Mucosa of rectum (tissue), 2 donors: Measurements from ENCODE around the gene ALOX12B.
A peak's percentile ranks its signal among the peaks of the same experiment; 100 is the strongest.
"Not testable (repeated sequence)": the region's sequence is repeated elsewhere in the genome, so short reads cannot be mapped to it uniquely, and the experiment has no call there.

Source experiments
- H3K27ac ChIP-seq, 2 donors: one replicate each; pipeline ENCODE4 v1.7.0; 2013; ENCODE audit warnings: inconsistent platforms in 2 of 2, low read depth in 2 of 2, low read length in 2 of 2
- H3K27me3 ChIP-seq, 2 donors: one replicate each; pipeline ENCODE4 v1.7.0; 2013; ENCODE audit warnings: low read length in 2 of 2; ENCODE audit not compliant: control insufficient read depth in 2 of 2, insufficient read depth in 2 of 2
- H3K36me3 ChIP-seq, 2 donors: one replicate each; pipeline ENCODE4 v1.7.0; 2013; ENCODE audit warnings: low read length in 2 of 2; ENCODE audit not compliant: control insufficient read depth in 2 of 2, insufficient read depth in 2 of 2
- H3K4me1 ChIP-seq, 2 donors: one replicate each; pipeline ENCODE4 v1.7.0; 2013; ENCODE audit warnings: low read length in 2 of 2, mild to moderate bottlenecking in 1 of 2; ENCODE audit not compliant: control insufficient read depth in 2 of 2, insufficient read depth in 2 of 2
- H3K4me3 ChIP-seq, 2 donors: one replicate each; pipeline ENCODE4 v1.7.0; 2013; ENCODE audit warnings: low read length in 2 of 2
- H3K9ac ChIP-seq, 2 donors: one replicate each; pipeline ENCODE4 v1.7.0; 2013; ENCODE audit warnings: low read length in 2 of 2, low read depth in 1 of 2, mild to moderate bottlenecking in 1 of 2
- H3K9me3 ChIP-seq, 2 donors: one replicate each; pipeline ENCODE4 v1.7.0; 2013; ENCODE audit warnings: low read length in 2 of 2; ENCODE audit not compliant: control insufficient read depth in 2 of 2
- donor health status: healthy.
- donor health status: Normal muscosa, but diverticular disease.

ALOX12B gene

DNA sequence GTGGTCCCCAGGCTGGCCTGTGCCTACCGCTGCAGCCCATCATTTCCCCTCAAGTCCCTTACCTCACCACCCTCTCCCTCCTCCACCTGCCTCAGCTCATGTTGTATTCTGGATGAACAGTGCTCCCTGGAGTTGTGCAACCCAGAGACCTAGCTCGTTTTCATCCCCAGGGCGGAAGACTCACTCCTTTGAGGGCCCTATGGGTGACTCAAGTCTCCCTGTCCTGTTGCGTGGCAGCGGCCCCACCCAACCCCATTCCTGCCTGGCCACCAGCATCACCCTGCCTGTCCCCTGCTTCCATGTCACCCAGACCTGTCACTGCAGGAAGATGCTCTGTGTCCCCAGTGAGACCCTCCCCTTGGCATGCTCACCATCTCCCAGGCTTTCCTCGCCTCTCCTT is 3.3 kb downstream of the ALOX12B start:
- H3K9me3 ChIP-seq, result no peaks in the 10 kb centered on the region
- peaks cover 9 to 12% of the 10 kb centered on the region in 2 donors for H3K4me1 ChIP-seq
- H3K27me3 ChIP-seq, result peaks cover 0 to 4% of the 10 kb centered on the region in 2 donors
- H3K9ac ChIP-seq, result no peak overlapping the region
- H3K36me3 ChIP-seq, result no peaks in the 10 kb centered on the region
- no peak overlapping the region for H3K4me3 ChIP-seq
- no peak overlapping the region for H3K27ac ChIP-seq

DNA sequence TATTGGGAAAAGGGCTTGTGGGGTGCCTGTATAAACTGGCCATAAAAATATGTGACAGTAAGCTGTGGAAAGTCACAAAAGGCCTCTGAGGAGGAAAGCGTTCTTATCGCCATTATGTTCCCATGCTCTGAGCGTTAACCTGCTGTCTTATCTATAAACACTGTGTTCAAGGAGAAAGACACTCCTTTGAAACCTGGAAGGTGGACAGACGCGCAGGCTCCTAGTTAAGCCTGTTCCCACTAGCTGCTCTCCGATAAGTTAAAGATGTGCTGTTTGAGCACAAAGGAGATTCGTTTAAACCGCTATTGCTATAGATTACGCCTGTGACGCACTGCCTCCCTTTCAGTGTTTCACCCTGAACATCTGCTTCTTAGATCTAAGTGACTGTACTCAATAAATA is 5.2 kb downstream of the ALOX12B start:
- Histone ChIP-seq H3K4me3 (no peak overlapping the region), H3K9me3 (no peaks in the 10 kb centered on the region), H3K4me1 (peaks cover 11 to 14% of the 10 kb centered on the region in 2 donors), H3K9ac (no peak overlapping the region), H3K36me3 (no peaks in the 10 kb centered on the region), H3K27ac (no peak overlapping the region), H3K27me3 (peaks cover 0 to 4% of the 10 kb centered on the region in 2 donors)

DNA sequence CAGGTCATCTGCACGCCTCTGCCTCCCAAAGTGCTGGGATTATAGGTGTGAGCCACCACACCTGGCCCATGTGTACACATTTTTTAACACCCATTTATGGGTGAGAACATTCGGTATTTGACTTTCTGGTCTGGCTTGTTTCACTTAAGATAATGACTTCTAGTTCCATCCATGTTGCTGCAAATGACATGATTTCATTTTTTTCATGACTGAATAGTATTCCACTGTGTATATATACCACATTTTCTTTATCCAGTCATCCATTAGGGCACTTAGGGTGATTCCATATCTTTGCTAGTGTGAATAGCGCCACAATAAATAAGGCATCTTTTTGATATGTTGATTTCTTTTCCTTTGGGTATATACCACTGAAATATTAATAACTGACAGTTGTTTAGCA is 5.6 kb downstream of the ALOX12B start:
- no peak overlapping the region for H3K27ac ChIP-seq
- peaks cover 0 to 3% of the 10 kb centered on the region in 2 donors for H3K27me3 ChIP-seq
- peaks cover 11 to 14% of the 10 kb centered on the region in 2 donors for H3K4me1 ChIP-seq
- H3K9me3 ChIP-seq, result no peaks in the 10 kb centered on the region
- H3K36me3 ChIP-seq, result no peaks in the 10 kb centered on the region
- H3K9ac ChIP-seq, result no peak overlapping the region
- H3K4me3 ChIP-seq, result no peak overlapping the region

DNA sequence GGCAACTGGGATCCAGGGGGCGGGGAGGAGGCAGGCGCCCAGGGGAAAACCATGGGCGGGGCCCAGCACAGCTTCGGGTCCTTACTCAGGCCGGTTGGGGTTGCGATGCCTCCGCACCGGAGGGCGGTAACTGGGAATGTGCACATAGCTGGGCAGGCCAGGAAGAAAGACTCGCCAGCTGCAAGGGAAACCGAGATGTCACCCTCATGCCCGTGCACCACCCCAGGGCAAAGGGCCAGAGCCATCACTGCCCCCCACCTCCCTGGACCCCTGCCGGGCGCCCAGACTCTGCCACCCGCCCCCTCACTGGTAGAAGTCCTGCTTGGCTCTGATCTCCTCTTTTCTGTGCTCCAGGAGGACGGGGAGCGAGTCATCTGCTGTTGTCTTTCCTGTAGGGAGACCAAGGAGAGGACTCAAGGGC is 6.7 kb downstream of the ALOX12B start:
- peaks cover 11 to 14% of the 10 kb centered on the region in 2 donors for H3K4me1 ChIP-seq
- no peak overlapping the region for H3K4me3 ChIP-seq
- no peaks in the 10 kb centered on the region for H3K36me3 ChIP-seq
- H3K9ac ChIP-seq, result no peak overlapping the region
- H3K27ac ChIP-seq, result no peak overlapping the region
- H3K27me3 ChIP-seq, result peaks cover 0 to 3% of the 10 kb centered on the region in 2 donors
- H3K9me3 ChIP-seq, result no peaks in the 10 kb centered on the region

DNA sequence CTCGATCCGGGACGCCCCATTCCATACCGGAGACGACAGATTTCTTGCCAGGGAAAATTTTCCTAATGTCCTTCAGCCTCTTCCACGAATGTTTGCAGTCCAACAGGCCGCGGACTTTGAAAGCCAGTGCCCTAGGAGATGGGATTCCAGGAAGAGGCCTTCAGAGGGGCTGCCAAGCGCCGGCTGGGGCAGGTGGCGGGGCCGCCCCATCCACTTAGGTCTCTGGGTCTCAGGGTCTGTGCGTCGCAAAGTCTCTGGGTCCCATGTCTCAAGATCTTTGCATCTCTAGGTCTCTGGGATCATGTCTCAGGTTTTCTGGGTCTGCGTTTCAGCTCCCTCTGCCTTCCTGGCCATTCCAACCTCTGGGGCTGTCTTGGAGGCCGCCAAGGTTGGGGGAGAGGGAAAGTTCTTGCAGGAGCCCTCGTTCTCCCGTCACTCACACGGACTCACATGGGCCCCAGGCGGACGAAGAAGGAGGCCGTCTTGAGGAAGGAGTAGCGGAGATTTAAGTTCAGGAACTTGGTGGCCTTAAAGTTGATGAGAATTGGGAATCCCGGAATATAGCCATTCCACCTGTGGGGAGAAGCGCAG is 7.2 kb downstream of the ALOX12B start:
- H3K4me3 ChIP-seq, result peak overlapping the region; percentile 70

DNA sequence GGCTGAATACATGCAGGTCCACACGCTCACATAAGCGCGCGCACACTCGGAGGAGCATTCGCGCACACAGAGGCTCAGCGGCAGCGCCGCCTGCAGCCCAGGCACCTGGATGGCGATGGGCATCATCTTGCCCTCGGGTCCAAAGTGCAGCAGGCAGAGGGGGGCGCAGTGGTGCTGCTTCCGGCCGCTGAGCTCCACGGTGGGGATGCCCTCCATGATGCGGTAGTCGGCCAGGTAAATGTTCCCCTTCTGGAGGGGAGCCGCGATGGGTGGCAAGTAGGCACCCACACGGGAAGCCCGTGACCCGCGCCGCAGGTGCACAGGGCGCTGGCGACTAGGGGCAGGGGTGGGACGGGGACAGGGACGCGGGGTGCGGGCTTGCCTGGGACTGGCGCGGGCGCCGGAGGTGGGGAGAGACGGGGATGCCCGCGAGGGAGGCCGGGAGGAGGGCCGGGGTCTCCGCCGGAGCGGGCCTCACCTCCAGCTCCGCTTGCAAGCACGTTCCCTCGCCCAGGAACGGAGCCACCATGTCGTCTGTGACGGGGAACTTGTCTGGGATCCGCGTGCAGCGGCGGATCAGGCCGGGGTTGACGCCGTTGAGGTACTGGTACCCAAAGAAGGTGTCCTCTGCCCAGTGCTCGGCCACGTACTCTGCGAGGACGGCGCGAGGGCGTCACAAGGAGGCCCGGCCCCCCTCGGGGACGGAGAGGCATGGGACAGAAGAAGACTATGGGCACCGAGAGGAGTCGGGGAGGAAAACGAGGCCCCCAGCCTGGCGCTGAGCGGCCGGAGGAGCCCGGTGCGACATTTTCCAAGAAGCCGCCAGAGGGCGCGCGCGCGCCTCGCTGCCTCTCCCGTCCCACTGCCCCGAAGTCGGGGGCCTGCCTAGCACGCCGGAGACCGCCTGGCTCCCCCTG is 8.0 kb downstream of the ALOX12B start:
- H3K9me3 ChIP-seq, result no peaks in the 10 kb centered on the region
- H3K27me3 ChIP-seq, result peaks cover 6 to 8% of the 10 kb centered on the region in 2 donors
- peak overlapping the region; percentile 7 to 43 for H3K27ac ChIP-seq
- peak overlapping the region; percentile 70 for H3K4me3 ChIP-seq
- peak overlapping the region; percentile 64 to 65 for H3K9ac ChIP-seq
- H3K36me3 ChIP-seq, result no peaks in the 10 kb centered on the region
- peaks cover 11 to 14% of the 10 kb centered on the region in 2 donors for H3K4me1 ChIP-seq

More for the DNA sequence above, 7.2 kb downstream of the ALOX12B start:
- no peaks in the 10 kb centered on the region for H3K36me3 ChIP-seq
- peak overlapping the region in 1 of 2 donors; percentile 5 for H3K9ac ChIP-seq
- peaks cover 0 to 3% of the 10 kb centered on the region in 2 donors for H3K27me3 ChIP-seq
- H3K4me1 ChIP-seq, result peaks cover 11 to 14% of the 10 kb centered on the region in 2 donors
- H3K27ac ChIP-seq, result no peak overlapping the region
- no peaks in the 10 kb centered on the region for H3K9me3 ChIP-seq

DNA sequence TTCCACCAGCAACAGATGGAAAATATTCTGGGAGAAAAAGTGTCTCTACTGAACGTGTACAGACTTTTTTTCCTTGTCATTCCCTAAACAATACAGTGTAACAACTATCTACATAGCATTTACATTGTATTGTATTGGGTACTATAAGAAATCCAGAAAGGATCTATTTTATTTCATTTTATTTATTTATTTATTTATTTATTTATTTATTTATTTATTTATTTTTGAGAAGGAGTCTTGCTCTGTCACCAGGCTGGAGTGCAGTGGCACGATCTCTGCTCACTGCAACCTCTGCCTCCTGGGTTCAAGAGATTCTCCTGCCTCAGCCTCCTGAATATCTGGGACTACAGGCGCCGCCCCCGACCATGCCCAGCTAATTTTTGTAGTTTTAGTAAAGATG is 9.6 kb downstream of the ALOX12B start:
- H3K9me3 ChIP-seq, H3K27ac ChIP-seq, H3K4me3 ChIP-seq, H3K36me3 ChIP-seq, H3K9ac ChIP-seq: not testable (repeated sequence)
- peaks cover 15 to 25% of the 10 kb centered on the region in 2 donors for H3K4me1 ChIP-seq
- H3K27me3 ChIP-seq, result peaks cover 16 to 17% of the 10 kb centered on the region in 2 donors

DNA sequence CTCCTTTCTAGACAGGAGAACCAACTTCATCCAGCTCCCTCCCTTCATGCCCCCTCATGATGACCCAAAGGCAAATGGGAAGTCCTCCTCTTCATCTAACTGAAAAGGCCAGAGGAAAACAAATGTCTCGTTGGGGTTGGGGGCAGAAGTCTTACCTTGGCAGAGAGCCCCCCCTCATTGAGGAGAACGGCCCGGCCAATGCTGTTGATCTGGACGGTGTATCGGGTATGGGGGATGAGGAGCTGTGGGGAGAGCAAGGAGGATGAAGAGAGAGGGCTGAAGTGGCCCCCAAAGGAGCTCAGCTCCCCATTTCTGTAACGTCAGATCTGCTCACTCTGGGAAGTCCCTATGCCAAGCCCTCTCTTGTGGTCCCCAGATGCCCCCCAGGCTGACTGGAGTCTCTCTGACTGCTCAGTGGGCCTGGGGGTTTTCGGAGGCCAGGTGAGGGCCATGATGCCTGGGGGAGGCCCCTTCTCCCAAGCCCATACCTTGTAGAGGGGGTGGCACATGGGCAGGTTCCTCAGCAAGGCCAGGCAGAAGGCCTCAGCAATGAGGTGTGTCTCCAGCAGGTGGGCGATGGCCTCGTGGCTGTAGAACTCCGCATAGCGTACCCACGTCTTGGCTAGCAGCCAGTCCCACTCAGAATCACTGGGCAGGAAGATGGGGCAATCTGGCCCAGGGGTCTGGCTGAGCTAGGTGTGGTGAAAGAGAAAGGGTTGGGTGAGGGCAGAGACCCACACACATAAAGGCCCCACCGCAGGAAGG is 10.8 kb downstream of the ALOX12B start:
- no peak overlapping the region for H3K9ac ChIP-seq
- H3K36me3 ChIP-seq, result no peaks in the 10 kb centered on the region
- H3K4me1 ChIP-seq, result peaks cover 16 to 25% of the 10 kb centered on the region in 2 donors
- no peak overlapping the region for H3K4me3 ChIP-seq
- H3K27ac ChIP-seq, result no peak overlapping the region
- H3K27me3 ChIP-seq, result peaks cover 16 to 17% of the 10 kb centered on the region in 2 donors
- no peaks in the 10 kb centered on the region for H3K9me3 ChIP-seq

DNA sequence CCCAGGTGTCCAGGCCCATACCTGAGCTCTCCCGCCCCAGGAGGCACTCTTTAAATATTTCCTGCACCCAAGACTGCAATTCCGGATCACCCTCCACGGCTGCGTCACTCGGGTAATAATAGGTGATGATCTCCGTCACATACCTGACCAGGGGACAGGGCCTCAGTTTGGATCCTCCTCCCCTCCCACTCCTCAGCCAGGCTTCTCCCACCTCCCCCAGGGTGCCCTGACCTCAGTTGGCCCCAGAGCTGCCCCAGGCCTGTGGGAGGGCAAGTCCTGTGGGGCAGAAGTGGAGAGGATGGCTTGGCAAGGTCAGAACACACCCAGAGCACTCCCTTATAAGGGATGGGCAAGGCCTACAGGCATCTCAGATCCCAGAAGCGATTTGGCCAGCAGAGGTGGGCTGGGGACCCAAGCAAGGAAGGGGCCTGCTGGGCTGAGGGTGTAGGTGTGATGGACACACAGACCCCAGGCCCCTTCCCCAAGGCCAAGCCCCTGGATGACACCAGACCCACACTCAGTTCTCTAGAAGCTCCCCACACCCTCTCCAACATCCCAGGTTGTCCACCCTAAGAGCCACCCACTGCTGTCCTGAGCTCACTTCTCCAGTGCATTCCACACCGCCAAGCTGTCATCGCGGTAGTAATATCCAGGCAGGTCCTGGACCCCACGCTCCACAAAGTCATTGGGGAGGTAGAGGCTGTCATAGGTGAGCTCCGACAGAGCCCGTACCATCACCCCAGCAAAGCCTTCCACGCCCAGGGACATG is 11.8 kb downstream of the ALOX12B start:
- Histone ChIP-seq H3K9me3 (no peaks in the 10 kb centered on the region), H3K4me1 (peaks cover 16 to 25% of the 10 kb centered on the region in 2 donors), H3K27ac (no peak overlapping the region), H3K9ac (no peak overlapping the region), H3K4me3 (no peak overlapping the region), H3K36me3 (no peaks in the 10 kb centered on the region), H3K27me3 (peaks cover 16 to 17% of the 10 kb centered on the region in 2 donors)
